K562 (cell line): ENCODE results near the gene FDX2. TPM values are rescaled to one million over a fixed set of nuclear protein-coding genes. Genes with fewer than 3 reads are reported as not detected.
A peak's percentile ranks its signal among the peaks of the same experiment; 100 is the strongest.

Source experiments
- CCAR2 ChIP-seq: fragments of 200-400 bp; formaldehyde crosslinking; IDR thresholded peaks from 2 replicates; pipeline ENCODE4 v1.6.1; 2017; ENCODE audit warnings: mild to moderate bottlenecking, low read depth, low read length
- EP300 ChIP-seq: IDR thresholded peaks from 2 replicates; pipeline ENCODE4 v1.6.1; 2012; ENCODE audit warnings: low read length, improper control_type of control experiment
- ESRRA ChIP-seq: fragments of 450-650 bp; IDR thresholded peaks from 2 replicates; pipeline ENCODE4 v1.6.1; 2014; ENCODE audit warnings: low read depth, mild to moderate bottlenecking, moderate library complexity, borderline replicate concordance
- ETV1 ChIP-seq: fragments of 450-650 bp; conservative IDR thresholded peaks from 2 replicates; pipeline ENCODE4 v1.6.1; 2016; ENCODE audit warnings: missing genetic modification characterization, control low read depth, low read depth, missing compliant biosample characterization
- FIP1L1 ChIP-seq: fragments of 200-400 bp; formaldehyde crosslinking; IDR thresholded peaks from 2 replicates; pipeline ENCODE4 v1.6.1; 2018; ENCODE audit warnings: mild to moderate bottlenecking, low read depth, low read length; ENCODE audit not compliant: poor library complexity, severe bottlenecking
- FOSL1 ChIP-seq: fragments of 200-800 bp; sonication (Bioruptor generic); conservative IDR thresholded peaks from 2 replicates; pipeline ENCODE4 v1.6.1; 2016; ENCODE audit warnings: missing genetic modification characterization, missing compliant biosample characterization
- GATAD2A ChIP-seq: fragments of 450-650 bp; IDR thresholded peaks from 2 replicates; pipeline ENCODE4 v1.6.1; 2017
- HOXB6 ChIP-seq: fragments of 250-450 bp; sonication (Bioruptor Pico); IDR thresholded peaks from 2 replicates; pipeline ENCODE4 v1.5.1; 2022; ENCODE audit warnings: mild to moderate bottlenecking, borderline replicate concordance
- MTA3 ChIP-seq: fragments of 450-650 bp; formaldehyde crosslinking; IDR thresholded peaks from 2 replicates; pipeline ENCODE4 v1.6.1; 2017; ENCODE audit warnings: mild to moderate bottlenecking, borderline replicate concordance
- NCOR1 ChIP-seq: fragments of 450-650 bp; IDR thresholded peaks from 2 replicates; pipeline ENCODE4 v1.6.1; 2016; ENCODE audit warnings: mild to moderate bottlenecking, moderate library complexity
- NELFE ChIP-seq: IDR thresholded peaks from 2 replicates; pipeline ENCODE4 v1.6.1; 2011; ENCODE audit warnings: mild to moderate bottlenecking; ENCODE audit not compliant: insufficient read depth, insufficient read length
- NFRKB ChIP-seq: fragments of 450-650 bp; IDR thresholded peaks from 2 replicates; pipeline ENCODE4 v1.6.1; 2016; ENCODE audit warnings: low read depth
- NR2C1 ChIP-seq, 2 experiments: fragments of 450-650 bp; IDR thresholded peaks; 2 replicates each; pipeline ENCODE4 v1.6.1; 2017; ENCODE audit warnings: mild to moderate bottlenecking in 2 of 2, antibody characterized with exemption in 1 of 2, inconsistent platforms in 1 of 2, missing compliant biosample characterization in 1 of 2, missing genetic modification characterization in 1 of 2
- PHB ChIP-seq: fragments of 250-450 bp; sonication (Bioruptor Pico); IDR thresholded peaks from 2 replicates; pipeline ENCODE4 v1.5.0; 2021
- POLR2AphosphoS5 ChIP-seq: IDR thresholded peaks from 2 replicates; pipeline ENCODE4 v1.6.1; 2011; ENCODE audit warnings: mild to moderate bottlenecking, low read depth, low read length, moderate library complexity; ENCODE audit not compliant: control insufficient read depth, insufficient read depth
- POLR2B ChIP-seq: fragments of 450-650 bp; IDR thresholded peaks from 2 replicates; pipeline ENCODE4 v1.6.1; 2018; ENCODE audit warnings: low read depth; ENCODE audit not compliant: partially characterized antibody
- POLR2H ChIP-seq: IDR thresholded peaks from 2 replicates; pipeline ENCODE4 v1.6.1; 2016; ENCODE audit warnings: missing genetic modification characterization, low read depth, mild to moderate bottlenecking, control low read depth, missing compliant biosample characterization, moderate library complexity
- SREBF2 ChIP-seq: sonication (generic); formaldehyde crosslinking; IDR thresholded peaks from 2 replicates; pipeline ENCODE4 v1.4.0; 2020; ENCODE audit warnings: mild to moderate bottlenecking, missing genetic modification reagents
- STAG1 ChIP-seq: sonication (generic); formaldehyde crosslinking; IDR thresholded peaks from 2 replicates; pipeline ENCODE4 v1.5.0; 2020; ENCODE audit warnings: missing genetic modification reagents, borderline replicate concordance
- ZBTB7A ChIP-seq: IDR thresholded peaks from 2 replicates; pipeline ENCODE4 v1.6.1; 2011; ENCODE audit warnings: low read depth, mild to moderate bottlenecking, low read length, moderate library complexity, borderline replicate concordance; ENCODE audit not compliant: control insufficient read depth
- ZNF274 ChIP-seq: IDR thresholded peaks from 2 replicates; pipeline ENCODE4 v1.6.1; 2011; ENCODE audit warnings: low read depth, mild to moderate bottlenecking, low read length, moderate library complexity, borderline replicate concordance
- ZNF354B ChIP-seq: fragments of 250-450 bp; sonication (Bioruptor Pico); IDR thresholded peaks from 2 replicates; pipeline ENCODE4 v1.4.0; 2020
- ZNF695 ChIP-seq: fragments of 450-650 bp; formaldehyde crosslinking; IDR thresholded peaks from 2 replicates; pipeline ENCODE4 v1.4.0; 2020; ENCODE audit warnings: mild to moderate bottlenecking, moderate library complexity
- polyA plus RNA-seq, 8 experiments: library from polyadenylated mRNA; depleted of rRNA in 4 of 8; stranded (reverse) in 5 of 8; unstranded in 3 of 8; fragments of >200 nt; fragmentation: Nextera tagmentation in 2 of 8; fragmentation: Illumina TruSeq in 1 of 8; extraction: Ambion mirVana in 2 of 8; extraction: Trizol in 1 of 8; gene quantifications; 2 replicates each; pipeline versions ENCODE4 v1.2.1 to v1.2.3, GENCODE V29; 2011 to 2014; ENCODE audit warnings: inconsistent platforms in 1 of 8, missing spikeins in 1 of 8
- total RNA-seq, 7 experiments: library from RNA; depleted of rRNA in 6 of 7; stranded (reverse); fragments of >200 nt in 6 of 7; fragmentation: Illumina TruSeq in 2 of 7; extraction: Trizol in 2 of 7; gene quantifications; 2 replicates each; pipeline versions ENCODE4 v1.2.1 to v1.2.3, GENCODE V29; 2011 to 2021; ENCODE audit warnings: low replicate concordance in 1 of 7
- TF ChIP-seq, protein P1 (sequence below): fragments of 250-450 bp; sonication (Bioruptor Pico); IDR thresholded peaks from 2 replicates; pipeline ENCODE4 v1.8.0; 2022; ENCODE audit warnings: moderate library complexity, mild to moderate bottlenecking, inconsistent platforms
- TF ChIP-seq, protein P2 (sequence below): IDR thresholded peaks from 2 replicates; pipeline ENCODE4 v1.6.1; 2011; ENCODE audit warnings: borderline replicate concordance, low read depth, mild to moderate bottlenecking, moderate library complexity, low read length; ENCODE audit not compliant: insufficient read depth, poor library complexity, severe bottlenecking
- TF ChIP-seq, protein P3 (sequence below): fragments of 250-450 bp; sonication (Bioruptor Pico); IDR thresholded peaks from 2 replicates; pipeline ENCODE4 v1.5.0; 2021

Gene FDX2
- total and polyA plus RNA-seq, 9 of the 15 experiments (the other 6 are each of a cell fraction or from before 2014, with no cell fraction given), result 2.5 to 49.8 (median 29.7) TPM

DNA sequence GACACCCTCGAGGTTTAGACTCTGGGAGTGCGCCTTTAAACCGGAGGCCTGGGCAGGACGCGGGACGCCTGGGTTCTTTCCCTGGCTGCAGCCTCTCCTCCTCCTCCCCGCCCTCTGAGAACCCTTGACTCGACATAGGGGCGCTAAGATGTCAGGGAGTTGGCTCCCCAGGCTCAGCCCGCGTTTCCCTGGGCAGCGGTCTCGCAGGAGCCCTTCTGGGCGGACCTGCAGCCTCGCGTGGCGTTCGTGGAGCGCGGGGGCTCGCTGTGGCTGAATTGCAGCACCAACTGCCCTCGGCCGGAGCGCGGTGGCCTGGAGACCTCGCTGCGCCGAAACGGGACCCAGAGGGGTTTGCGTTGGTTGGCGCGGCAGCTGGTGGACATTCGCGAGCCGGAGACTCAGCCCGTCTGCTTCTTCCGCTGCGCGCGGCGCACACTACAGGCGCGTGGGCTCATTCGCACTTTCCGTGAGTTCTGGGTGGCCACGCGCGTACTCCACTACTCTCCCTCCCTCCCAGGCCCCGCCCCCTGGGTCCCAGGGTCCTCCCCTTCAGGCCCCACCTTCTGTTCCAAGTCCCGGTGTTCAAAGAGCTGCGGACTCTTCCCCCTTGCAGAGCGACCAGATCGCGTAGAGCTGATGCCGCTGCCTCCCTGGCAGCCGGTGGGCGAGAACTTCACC lies 24.8 kb downstream of the FDX2 start (continued):
- TF ChIP-seq GATAD2A (peak; percentile 66; the same call in 1 of the 2 replicates), POLR2B (peak; percentile 68), NR2C1 (IDR thresholded peaks at IDR 0.05) (no peak), NR2C1 (tag; IDR thresholded peaks at IDR 0.05) (no peak), ZNF695 (no peak), STAG1 (CRISPR knock-in tag) (peak; percentile 11; the same call in 1 of the 2 replicates), ESRRA (no peak), NCOR1 (no peak; the same call in 1 of the 2 replicates), ETV1 (no peak), FOSL1 (no peak), CCAR2 (no peak), SREBF2 (CRISPR knock-in tag) (0 out of 2 replicates have a peak, but pooled peaks have one; percentile 72), NELFE (no peak), ZNF274 (no peak), MTA3 (no peak), FIP1L1 (peak; percentile 55), NFRKB (peak; percentile 28; the same call in 1 of the 2 replicates), ZNF354B (CRISPR knock-in tag) (no peak), ZBTB7A (peak; percentile 63; the same call in 1 of the 2 replicates), EP300 (0 out of 2 replicates have a peak, but pooled peaks have one; percentile 3), POLR2H (tag) (no peak), HOXB6 (CRISPR knock-in tag) (no peak), POLR2AphosphoS5 (peak; percentile 68; the same call in 1 of the 2 replicates), PHB (CRISPR knock-in tag) (no peak)
- TF ChIP-seq, protein P1, sequence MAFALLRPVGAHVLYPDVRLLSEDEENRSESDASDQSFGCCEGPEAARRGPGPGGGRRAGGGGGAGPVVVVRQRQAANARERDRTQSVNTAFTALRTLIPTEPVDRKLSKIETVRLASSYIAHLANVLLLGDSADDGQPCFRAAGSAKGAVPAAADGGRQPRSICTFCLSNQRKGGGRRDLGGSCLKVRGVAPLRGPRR, result no peak
- TF ChIP-seq, protein P2, sequence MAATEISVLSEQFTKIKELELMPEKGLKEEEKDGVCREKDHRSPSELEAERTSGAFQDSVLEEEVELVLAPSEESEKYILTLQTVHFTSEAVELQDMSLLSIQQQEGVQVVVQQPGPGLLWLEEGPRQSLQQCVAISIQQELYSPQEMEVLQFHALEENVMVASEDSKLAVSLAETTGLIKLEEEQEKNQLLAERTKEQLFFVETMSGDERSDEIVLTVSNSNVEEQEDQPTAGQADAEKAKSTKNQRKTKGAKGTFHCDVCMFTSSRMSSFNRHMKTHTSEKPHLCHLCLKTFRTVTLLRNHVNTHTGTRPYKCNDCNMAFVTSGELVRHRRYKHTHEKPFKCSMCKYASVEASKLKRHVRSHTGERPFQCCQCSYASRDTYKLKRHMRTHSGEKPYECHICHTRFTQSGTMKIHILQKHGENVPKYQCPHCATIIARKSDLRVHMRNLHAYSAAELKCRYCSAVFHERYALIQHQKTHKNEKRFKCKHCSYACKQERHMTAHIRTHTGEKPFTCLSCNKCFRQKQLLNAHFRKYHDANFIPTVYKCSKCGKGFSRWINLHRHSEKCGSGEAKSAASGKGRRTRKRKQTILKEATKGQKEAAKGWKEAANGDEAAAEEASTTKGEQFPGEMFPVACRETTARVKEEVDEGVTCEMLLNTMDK, result no peak
- TF ChIP-seq, protein P3, sequence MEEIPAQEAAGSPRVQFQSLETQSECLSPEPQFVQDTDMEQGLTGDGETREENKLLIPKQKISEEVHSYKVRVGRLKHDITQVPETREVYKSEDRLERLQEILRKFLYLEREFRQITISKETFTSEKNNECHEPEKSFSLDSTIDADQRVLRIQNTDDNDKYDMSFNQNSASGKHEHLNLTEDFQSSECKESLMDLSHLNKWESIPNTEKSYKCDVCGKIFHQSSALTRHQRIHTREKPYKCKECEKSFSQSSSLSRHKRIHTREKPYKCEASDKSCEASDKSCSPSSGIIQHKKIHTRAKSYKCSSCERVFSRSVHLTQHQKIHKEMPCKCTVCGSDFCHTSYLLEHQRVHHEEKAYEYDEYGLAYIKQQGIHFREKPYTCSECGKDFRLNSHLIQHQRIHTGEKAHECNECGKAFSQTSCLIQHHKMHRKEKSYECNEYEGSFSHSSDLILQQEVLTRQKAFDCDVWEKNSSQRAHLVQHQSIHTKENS, result no peak
